Brain microvascular endothelial cell (primary cell): ENCODE measurements around the gene PSD4.

ENCODE experiments used
- DNase-seq: peaks from one replicate; pipeline ENCODE4 v3.0.0-alpha.2; 2020
- H3K27ac ChIP-seq: fragments of 250-450 bp; sonication (Bioruptor Pico); 2 replicates; pipeline ENCODE4 v1.5.1; 2020; ENCODE audit warnings: mild to moderate bottlenecking, moderate library complexity
- H3K27me3 ChIP-seq: fragments of 250-450 bp; sonication (Bioruptor Pico); replicated peaks from 2 replicates; pipeline ENCODE4 v1.5.1; 2020; ENCODE audit warnings: mild to moderate bottlenecking
- H3K36me3 ChIP-seq: fragments of 250-450 bp; sonication (Bioruptor Pico); replicated peaks from 2 replicates; pipeline ENCODE4 v1.5.1; 2020; ENCODE audit warnings: mild to moderate bottlenecking
- H3K4me3 ChIP-seq: 2 replicates; pipeline ENCODE4 v1.5.1; 2011; ENCODE audit warnings: low read depth, mild to moderate bottlenecking, control low read depth, low read length, moderate library complexity
- in situ Hi-C: cut with HindIII; loops from 2 replicates; pipeline ENCODE4 v1.10.0; 2017; ENCODE audit warnings: low sequenced_read_pairs, low pct_ligation_motif_present
- TF ChIP-seq, protein P1 (sequence below): IDR thresholded peaks from 2 replicates; pipeline ENCODE4 v1.5.1; 2011; ENCODE audit warnings: low read depth, mild to moderate bottlenecking, moderate library complexity, low read length, control low read depth, inconsistent platforms; ENCODE audit errors: missing control alignments

The PSD4 gene

DNA sequence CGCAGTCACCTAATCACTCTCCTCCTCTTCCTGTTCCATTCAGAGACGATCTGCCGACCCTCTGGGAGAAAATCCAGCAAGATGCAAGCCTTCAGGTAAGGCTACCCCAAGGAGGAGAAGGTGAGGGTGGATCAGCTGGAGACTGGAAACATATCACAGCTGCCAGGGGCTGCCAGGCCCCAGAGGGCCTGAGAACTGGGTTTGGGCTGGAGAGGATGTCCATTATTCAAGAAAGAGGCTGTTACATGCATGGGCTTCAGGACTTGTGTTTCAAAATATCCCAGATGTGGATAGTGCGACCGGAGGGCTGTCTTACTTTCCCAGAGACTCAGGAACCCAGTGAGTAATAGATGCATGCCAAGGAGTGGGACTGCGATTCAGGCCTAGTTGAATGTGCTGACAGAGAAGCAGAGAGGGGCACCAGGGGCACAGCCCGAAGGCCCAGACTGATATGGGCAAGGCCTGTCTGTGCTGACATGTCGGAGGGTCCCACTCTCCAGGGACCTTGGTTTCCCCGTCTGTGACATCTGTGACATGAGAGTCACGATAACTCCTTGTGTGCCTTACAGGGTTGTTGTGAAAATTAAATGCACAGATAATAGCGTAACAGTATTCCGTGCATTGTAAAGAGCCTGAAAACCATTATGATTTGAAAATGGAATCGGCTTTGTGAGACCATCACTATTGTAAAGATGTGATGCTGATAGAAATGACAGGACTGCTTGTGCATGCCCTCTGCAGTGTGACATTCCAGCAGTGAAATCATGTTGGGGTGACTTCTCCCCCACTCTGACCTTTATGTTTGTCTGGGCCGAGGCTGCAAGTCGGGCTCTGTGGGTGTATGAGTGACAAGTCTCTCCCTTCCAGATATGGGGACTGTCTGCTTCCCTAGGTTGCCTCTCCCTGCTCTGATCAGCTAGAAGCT is 45.9 kb upstream of the PSD4 start:
- Histone ChIP-seq H3K4me3 (no peak overlapping the region), H3K27ac (no peak overlapping the region), H3K36me3 (no peaks in the 10 kb centered on the region), H3K27me3 (no peaks in the 10 kb centered on the region)
- TF ChIP-seq, protein P1, sequence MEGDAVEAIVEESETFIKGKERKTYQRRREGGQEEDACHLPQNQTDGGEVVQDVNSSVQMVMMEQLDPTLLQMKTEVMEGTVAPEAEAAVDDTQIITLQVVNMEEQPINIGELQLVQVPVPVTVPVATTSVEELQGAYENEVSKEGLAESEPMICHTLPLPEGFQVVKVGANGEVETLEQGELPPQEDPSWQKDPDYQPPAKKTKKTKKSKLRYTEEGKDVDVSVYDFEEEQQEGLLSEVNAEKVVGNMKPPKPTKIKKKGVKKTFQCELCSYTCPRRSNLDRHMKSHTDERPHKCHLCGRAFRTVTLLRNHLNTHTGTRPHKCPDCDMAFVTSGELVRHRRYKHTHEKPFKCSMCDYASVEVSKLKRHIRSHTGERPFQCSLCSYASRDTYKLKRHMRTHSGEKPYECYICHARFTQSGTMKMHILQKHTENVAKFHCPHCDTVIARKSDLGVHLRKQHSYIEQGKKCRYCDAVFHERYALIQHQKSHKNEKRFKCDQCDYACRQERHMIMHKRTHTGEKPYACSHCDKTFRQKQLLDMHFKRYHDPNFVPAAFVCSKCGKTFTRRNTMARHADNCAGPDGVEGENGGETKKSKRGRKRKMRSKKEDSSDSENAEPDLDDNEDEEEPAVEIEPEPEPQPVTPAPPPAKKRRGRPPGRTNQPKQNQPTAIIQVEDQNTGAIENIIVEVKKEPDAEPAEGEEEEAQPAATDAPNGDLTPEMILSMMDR: no peak
- in situ Hi-C loops: no loop called here
- no peak for DNase-seq

DNA sequence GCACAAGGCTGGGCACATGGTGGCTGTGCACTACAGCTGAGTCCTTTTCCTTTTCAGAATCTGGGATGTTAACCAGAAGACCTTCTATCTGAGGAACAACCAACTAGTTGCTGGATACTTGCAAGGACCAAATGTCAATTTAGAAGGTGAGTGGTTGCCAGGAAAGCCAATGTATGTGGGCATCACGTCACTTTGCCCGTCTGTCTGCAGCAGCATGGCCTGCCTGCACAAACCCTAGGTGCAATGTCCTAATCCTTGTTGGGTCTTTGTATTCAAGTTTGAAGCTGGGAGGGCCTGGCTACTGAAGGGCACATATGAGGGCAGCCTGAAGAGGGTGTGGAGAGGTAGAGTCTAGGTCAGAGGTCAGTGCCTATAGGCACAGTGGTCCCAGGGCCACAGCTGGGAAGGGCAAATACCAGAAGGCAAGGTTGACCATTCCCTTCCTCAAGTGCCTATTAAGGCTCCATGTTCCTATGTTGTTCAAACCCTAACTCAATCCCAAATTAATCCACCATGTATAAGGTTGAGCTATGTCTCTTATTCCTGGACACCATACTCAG is 44.2 kb upstream of the PSD4 start:
- DNase-seq: no peak
- H3K27ac ChIP-seq: no peak overlapping the region
- in situ Hi-C loops: no loop called here

DNA sequence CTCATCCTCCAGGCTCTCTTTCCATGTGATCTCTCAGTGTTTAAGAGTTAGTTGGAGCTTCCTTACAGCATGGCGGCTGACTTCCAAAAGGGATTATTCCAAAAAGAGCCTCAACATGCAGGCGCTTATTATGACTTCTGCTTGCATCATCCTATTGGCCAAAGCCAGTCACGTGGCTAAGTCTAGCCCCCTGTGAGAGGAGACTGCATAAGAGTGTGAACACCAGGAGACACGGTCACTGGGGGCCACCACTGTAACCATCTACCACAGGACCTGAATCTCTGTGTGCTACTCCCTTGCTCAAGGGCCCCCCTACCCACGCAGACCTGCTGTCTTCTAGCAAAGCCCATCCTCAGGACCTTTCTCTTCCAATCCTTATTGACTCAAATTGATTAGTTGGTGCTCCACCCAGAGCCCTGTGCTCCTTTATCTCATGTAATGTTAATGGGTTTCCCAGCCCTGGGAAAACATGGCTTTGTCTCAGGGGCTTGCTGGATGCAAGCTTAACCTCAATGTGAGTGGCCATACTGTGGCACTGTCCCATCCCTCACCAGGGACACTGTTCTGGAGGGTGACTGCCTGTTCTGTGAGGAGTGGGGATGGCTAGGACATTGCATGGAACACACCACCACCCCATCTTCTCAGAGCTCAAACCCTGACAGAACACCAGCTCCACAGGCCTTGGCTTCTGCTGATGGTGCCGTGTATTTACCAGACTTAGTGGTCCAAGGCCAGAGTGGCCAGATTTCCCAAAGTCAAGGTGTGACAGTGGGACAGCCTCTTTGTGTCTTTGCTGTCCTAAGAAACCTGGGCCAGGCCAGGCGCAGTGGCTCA is 42.2 kb upstream of the PSD4 start:
- Histone ChIP-seq H3K27me3 (peaks cover 1% of the 10 kb centered on the region), H3K4me3 (no peak overlapping the region), H3K27ac (no peak overlapping the region), H3K36me3 (no peaks in the 10 kb centered on the region)
- in situ Hi-C loops: no loop called here
- no peak for DNase-seq
- TF ChIP-seq, protein P1: no peak

More for the DNA sequence above, 44.2 kb upstream of the PSD4 start:
- H3K27me3 ChIP-seq: no peaks in the 10 kb centered on the region
- H3K4me3 ChIP-seq: no peak overlapping the region
- no peaks in the 10 kb centered on the region for H3K36me3 ChIP-seq
- TF ChIP-seq, protein P1: no peak

DNA sequence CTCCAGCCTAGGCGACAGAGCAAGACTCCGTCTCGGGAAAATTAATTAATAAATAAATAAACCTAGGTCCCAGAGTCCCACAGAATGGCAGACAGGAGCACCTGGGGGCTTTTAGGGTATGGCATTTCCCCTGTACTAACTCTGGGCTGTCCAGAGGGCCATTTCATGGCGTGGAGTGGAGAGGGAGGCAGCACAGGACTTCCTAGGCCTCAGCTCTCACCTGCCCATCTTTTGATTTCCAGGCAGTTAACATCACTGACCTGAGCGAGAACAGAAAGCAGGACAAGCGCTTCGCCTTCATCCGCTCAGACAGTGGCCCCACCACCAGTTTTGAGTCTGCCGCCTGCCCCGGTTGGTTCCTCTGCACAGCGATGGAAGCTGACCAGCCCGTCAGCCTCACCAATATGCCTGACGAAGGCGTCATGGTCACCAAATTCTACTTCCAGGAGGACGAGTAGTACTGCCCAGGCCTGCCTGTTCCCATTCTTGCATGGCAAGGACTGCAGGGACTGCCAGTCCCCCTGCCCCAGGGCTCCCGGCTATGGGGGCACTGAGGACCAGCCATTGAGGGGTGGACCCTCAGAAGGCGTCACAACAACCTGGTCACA is 41.3 kb upstream of the PSD4 start:
- DNase-seq: no peak
- TF ChIP-seq, protein P1: no peak
- H3K36me3 ChIP-seq: no peaks in the 10 kb centered on the region
- H3K27me3 ChIP-seq: peaks cover 1% of the 10 kb centered on the region
- in situ Hi-C loops: no loop called here
- no peak overlapping the region for H3K4me3 ChIP-seq
- no peak overlapping the region for H3K27ac ChIP-seq

DNA sequence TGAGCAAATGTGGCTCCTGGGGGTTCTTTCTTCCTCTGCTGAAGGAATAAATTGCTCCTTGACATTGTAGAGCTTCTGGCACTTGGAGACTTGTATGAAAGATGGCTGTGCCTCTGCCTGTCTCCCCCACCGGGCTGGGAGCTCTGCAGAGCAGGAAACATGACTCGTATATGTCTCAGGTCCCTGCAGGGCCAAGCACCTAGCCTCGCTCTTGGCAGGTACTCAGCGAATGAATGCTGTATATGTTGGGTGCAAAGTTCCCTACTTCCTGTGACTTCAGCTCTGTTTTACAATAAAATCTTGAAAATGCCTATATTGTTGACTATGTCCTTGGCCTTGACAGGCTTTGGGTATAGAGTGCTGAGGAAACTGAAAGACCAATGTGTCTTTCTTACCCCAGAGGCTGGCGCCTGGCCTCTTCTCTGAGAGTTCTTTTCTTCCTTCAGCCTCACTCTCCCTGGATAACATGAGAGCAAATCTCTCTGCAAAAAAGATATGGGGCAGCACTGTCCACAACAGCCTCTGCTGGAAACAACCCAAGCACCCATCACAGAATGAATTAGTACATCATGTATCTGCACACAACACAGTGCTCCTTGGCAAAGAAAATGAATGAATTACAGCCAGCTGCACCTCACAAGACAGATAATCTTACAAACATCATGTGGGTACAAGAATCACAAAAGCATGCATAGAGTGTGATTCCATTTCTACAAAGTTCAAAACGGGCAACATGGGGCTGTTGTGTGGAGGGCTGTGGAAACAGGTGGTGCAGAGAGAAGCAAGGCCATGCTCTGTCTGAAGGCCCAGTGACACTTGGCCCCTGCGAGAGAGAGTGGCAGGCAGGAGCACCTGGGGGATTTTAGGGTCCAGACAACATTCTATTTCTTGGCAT is 39.8 kb upstream of the PSD4 start:
- TF ChIP-seq, protein P1: no peak
- Histone ChIP-seq H3K36me3 (no peaks in the 10 kb centered on the region), H3K27me3 (peaks cover 1% of the 10 kb centered on the region), H3K27ac (no peak overlapping the region), H3K4me3 (no peak overlapping the region)
- in situ Hi-C loops: no loop called here
- no peak for DNase-seq
